DMS53 treated with DMSO at 0.1 percent for 48 hours (cell line): ENCODE data around the gene PYGB.

Experiments used
- DNase-seq: peaks from one replicate; lab custom pipeline; 2025; ENCODE audit not compliant: unreplicated experiment; lab: John Stamatoyannopoulos, UW

PYGB gene

GRCh38 chr20:25269057-25269832 is 21.4 kb downstream of the PYGB start:
- no peak for DNase-seq

GRCh38 chr20:25269833-25270170 is 21.9 kb downstream of the PYGB start:
- DNase-seq, result no peak

- peak; percentile 76 for DNase-seq
Observed at GRCh38 chr20:25270829-25271251, 23.0 kb downstream of the PYGB start.

- DNase-seq, result no peak
Observed at GRCh38 chr20:25271486-25272222, 23.8 kb downstream of the PYGB start.

- no peak for DNase-seq
Observed at GRCh38 chr20:25272223-25273000, 24.5 kb downstream of the PYGB start.

GRCh38 chr20:25273046-25273445 is 25.2 kb downstream of the PYGB start:
- no peak for DNase-seq

- DNase-seq, result no peak
Observed at GRCh38 chr20:25273541-25274358, 25.9 kb downstream of the PYGB start.

- DNase-seq, result no peak
Observed at GRCh38 chr20:25274481-25274880, 26.6 kb downstream of the PYGB start.

GRCh38 chr20:25274891-25275812 is 27.3 kb downstream of the PYGB start:
- no peak for DNase-seq

GRCh38 chr20:25275813-25276532 is 28.1 kb downstream of the PYGB start:
- no peak for DNase-seq

GRCh38 chr20:25276533-25277050 is 28.7 kb downstream of the PYGB start:
- no peak for DNase-seq

GRCh38 chr20:25277051-25277801 is 29.3 kb downstream of the PYGB start:
- DNase-seq, result no peak

- DNase-seq, result no peak
Observed at GRCh38 chr20:25277941-25278521, 30.1 kb downstream of the PYGB start.

GRCh38 chr20:25278636-25279361 is 30.9 kb downstream of the PYGB start:
- no peak for DNase-seq

GRCh38 chr20:25279403-25279802 is 31.5 kb downstream of the PYGB start:
- DNase-seq, result no peak

- DNase-seq, result peak; percentile 87
Observed at GRCh38 chr20:25280051-25280573, 32.2 kb downstream of the PYGB start.
